HCT116 (cell line): Measurements from ENCODE around the gene PPIP5K2. TPM values are rescaled to one million over a fixed set of nuclear protein-coding genes. Genes with fewer than 3 reads are reported as not detected.

Experiments
- ATAC-seq: fragments of 200-7000 bp; cut with Tn5 transposase; 2 replicates; pipeline ENCODE4 v1.9.1; 2020; ENCODE audit warnings: mild to moderate bottlenecking, moderate library complexity
- BruUV-seq: library from RNA; stranded (reverse); fragments of 400-500 nt; replicated peaks from 2 replicates; lab custom pipeline; 2021; lab: Mats Ljungman, UMichigan
- CTCF ChIA-PET: fragments of 300-600 bp; sonication (Branson Sonifier 250); formaldehyde crosslinking; loops from one replicate; lab custom pipeline; 2021; ENCODE audit warnings: antibody characterized with exemption; lab: Charles Lee
- POLR2A ChIA-PET: fragments of 300-600, 350-600 bp; sonication (Branson Sonifier 250); formaldehyde crosslinking; loops from one replicate; lab custom pipeline; 2021; ENCODE audit warnings: antibody characterized with exemption; lab: Charles Lee
- RAD21 ChIA-PET, 2 experiments: fragments of 300-600 bp; sonication (Branson Sonifier 250); formaldehyde crosslinking; loops; one replicate each; lab custom pipeline; 2023; ENCODE audit warnings: low total read pairs in 2 of 2; ENCODE audit not compliant: uncharacterized antibody in 2 of 2, unreplicated experiment in 2 of 2, low non-redundant PET in 1 of 2; lab: Charles Lee
- DNase-seq: peaks from one replicate; pipeline ENCODE4 v3.0.0-alpha.2; 2010; ENCODE audit warnings: low read depth, low spot score
- H2AFZ ChIP-seq: fragments of 200-600 bp; shearing (Covaris generic), sonication (generic); 2 replicates; pipeline ENCODE4 v1.6.1; 2017; ENCODE audit warnings: low read depth, mixed run types, mixed read lengths, antibody characterized with exemption, low read length; ENCODE audit not compliant: poor library complexity, severe bottlenecking
- H3K27ac ChIP-seq: 2 replicates; pipeline ENCODE4 v1.5.1; 2012; ENCODE audit warnings: low read depth, low read length
- H3K27me3 ChIP-seq: fragments of 200-600 bp; sonication (generic); 2 replicates; pipeline ENCODE4 v1.6.1; 2016; ENCODE audit warnings: mixed run types, low read length, mixed read lengths; ENCODE audit not compliant: insufficient read depth
- H3K36me3 ChIP-seq, 2 experiments: fragments of 200-500 bp in 1 of 2; fragments of 200-600 bp in 1 of 2; sonication (Bioruptor generic) in 1 of 2; sonication (generic) in 1 of 2; 2 replicates each; pipeline versions ENCODE4 v1.5.1 to v1.6.1; 2014 to 2016; ENCODE audit warnings: low read length in 2 of 2, inconsistent platforms in 1 of 2, mixed read lengths in 1 of 2, mixed run types in 1 of 2; ENCODE audit not compliant: insufficient read depth in 2 of 2, control insufficient read depth in 1 of 2
- H3K4me1 ChIP-seq, 2 experiments: fragments of 200-600 bp in 1 of 2; sonication (generic) in 1 of 2; 2 replicates each; pipeline versions ENCODE4 v1.5.1 to v1.6.1; 2012 to 2017; ENCODE audit warnings: low read length in 2 of 2, inconsistent platforms in 1 of 2, mild to moderate bottlenecking in 1 of 2, mixed read lengths in 1 of 2, mixed run types in 1 of 2, moderate library complexity in 1 of 2; ENCODE audit not compliant: insufficient read depth in 2 of 2, control insufficient read depth in 1 of 2
- H3K4me2 ChIP-seq: fragments of 200-600 bp; sonication (generic); 2 replicates; pipeline ENCODE4 v1.6.1; 2017; ENCODE audit warnings: mixed run types, low read length, mixed read lengths
- H3K4me3 ChIP-seq, 2 experiments: fragments of 200-600 bp in 1 of 2; sonication (generic) in 1 of 2; replicated peaks in 1 of 2; 2 replicates each; pipeline ENCODE4 v1.5.1; 2011 to 2016; ENCODE audit warnings: low read length in 2 of 2, control low read depth in 1 of 2, low read depth in 1 of 2, mild to moderate bottlenecking in 1 of 2, mixed read lengths in 1 of 2, mixed run types in 1 of 2
- H3K79me2 ChIP-seq: fragments of 200-600 bp; sonication (generic); 2 replicates; pipeline ENCODE4 v1.6.1; 2017; ENCODE audit warnings: mild to moderate bottlenecking, mixed run types, low read length, moderate library complexity, mixed read lengths; ENCODE audit not compliant: insufficient read depth
- H3K9ac ChIP-seq: fragments of 200-600 bp; sonication (generic); 2 replicates; pipeline ENCODE4 v1.6.1; 2016; ENCODE audit warnings: low read length, mixed read lengths
- H3K9me2 ChIP-seq: fragments of 200-600 bp; sonication (generic), shearing (Covaris generic); 2 replicates; pipeline ENCODE4 v1.6.1; 2017; ENCODE audit warnings: mixed run types, mild to moderate bottlenecking, moderate library complexity; ENCODE audit not compliant: insufficient read depth
- H3K9me3 ChIP-seq, 2 experiments: fragments of 200-500 bp in 1 of 2; fragments of 200-600 bp in 1 of 2; sonication (Bioruptor generic) in 1 of 2; sonication (generic) in 1 of 2; 2 replicates each; pipeline ENCODE4 v1.6.1; 2014 to 2017; ENCODE audit warnings: low read length in 2 of 2, mixed read lengths in 2 of 2, inconsistent platforms in 1 of 2, low read depth in 1 of 2, mild to moderate bottlenecking in 1 of 2, mixed run types in 1 of 2, moderate library complexity in 1 of 2; ENCODE audit not compliant: control insufficient read depth in 1 of 2, insufficient read depth in 1 of 2
- H4K20me1 ChIP-seq: fragments of 200-600 bp; sonication (generic), shearing (Covaris generic); 2 replicates; pipeline ENCODE4 v1.6.1; 2017; ENCODE audit warnings: mixed run types, mild to moderate bottlenecking, moderate library complexity; ENCODE audit not compliant: insufficient read depth
- CEBPB ChIP-seq: IDR thresholded peaks from 2 replicates; pipeline ENCODE4 v1.6.1; 2012; ENCODE audit warnings: low read depth
- EGR1 ChIP-seq: IDR thresholded peaks from 2 replicates; pipeline ENCODE4 v1.6.1; 2012; ENCODE audit warnings: low read depth
- ELF1 ChIP-seq: IDR thresholded peaks from 2 replicates; pipeline ENCODE4 v1.6.1; 2012; ENCODE audit warnings: low read depth, borderline replicate concordance
- EZH2phosphoT487 ChIP-seq: fragments of 200-600 bp; IDR thresholded peaks from 2 replicates; pipeline ENCODE4 v1.6.1; 2018; ENCODE audit warnings: antibody characterized with exemption, borderline replicate concordance
- JUND ChIP-seq: IDR thresholded peaks from 2 replicates; pipeline ENCODE4 v1.6.1; 2012
- POLR2AphosphoS5 ChIP-seq: IDR thresholded peaks from 2 replicates; pipeline ENCODE4 v1.6.1; 2011; ENCODE audit warnings: mild to moderate bottlenecking, low read depth, low read length, moderate library complexity
- SIN3A ChIP-seq: IDR thresholded peaks from 2 replicates; pipeline ENCODE4 v1.6.1; 2012; ENCODE audit warnings: low read depth
- ZFX ChIP-seq: fragments of 450-650 bp; IDR thresholded peaks from 2 replicates; pipeline ENCODE4 v1.6.1; 2017
- intact Hi-C: fragments of 100-400 bp; cut with micrococcal nuclease; formaldehyde crosslinking; loops from 2 replicates; pipeline ENCODE4 v1.10.0; 2022
- total RNA-seq: library from RNA; stranded (reverse); gene quantifications from one replicate; pipeline ENCODE4 v1.2.1, GENCODE V29; 2021; ENCODE audit not compliant: unreplicated experiment

Gene PPIP5K2
- total RNA-seq, 1 experiment from 2014 or later, result 45.8 TPM

DNA sequence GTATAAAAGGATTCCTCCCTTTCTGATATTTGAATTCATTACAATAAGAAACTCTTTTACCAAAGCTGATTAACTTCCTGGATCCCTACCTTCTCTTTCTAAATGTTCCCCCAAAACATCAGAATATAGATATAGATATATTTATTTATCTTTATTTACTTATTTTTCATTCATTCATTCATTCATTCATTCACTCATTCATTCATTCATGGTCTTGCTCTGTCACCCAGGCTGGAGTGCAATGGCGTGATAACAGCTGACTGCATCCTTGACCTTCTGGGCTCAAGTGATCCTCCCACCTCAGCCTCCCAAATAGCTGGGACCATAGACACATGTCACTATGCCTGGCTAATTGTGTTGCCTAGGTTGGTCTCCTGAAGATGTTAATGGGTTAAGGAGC is 30.8 kb upstream of the PPIP5K2 start:
- H3K27me3 ChIP-seq, result no peaks in the 10 kb centered on the region
- POLR2A ChIA-PET, result no interaction called here
- no peak overlapping the region for H3K4me2 ChIP-seq
- no peak overlapping the region for H3K27ac ChIP-seq
- intact Hi-C loops, result no loop called here
- H3K9me2 ChIP-seq, result no peaks in the 10 kb centered on the region
- no peak for TF ChIP-seq ZFX
- TF ChIP-seq ELF1, result no peak
- TF ChIP-seq EZH2phosphoT487, result no peak
- TF ChIP-seq SIN3A, result no peak
- no peak for TF ChIP-seq EGR1
- no peak for TF ChIP-seq CEBPB
- DNase-seq (no peak), ATAC-seq (no peak)
- CTCF ChIA-PET, result no interaction called here
- no peaks in the 10 kb centered on the region for H3K9me3 ChIP-seq
- BruUV-seq, result no TSS peak
- RAD21 ChIA-PET, result no interaction called here
- no peaks in the 10 kb centered on the region for H3K79me2 ChIP-seq
- no peak overlapping the region for H3K9ac ChIP-seq
- H3K4me3 ChIP-seq, result no peak overlapping the region
- H3K36me3 ChIP-seq, result peaks cover 0 to 3% of the 10 kb centered on the region in 2 experiments; a peak in 2 of 4 replicates
- no peak overlapping the region for H2AFZ ChIP-seq
- H4K20me1 ChIP-seq, result no peaks in the 10 kb centered on the region
- H3K4me1 ChIP-seq, result no peaks in the 10 kb centered on the region

DNA sequence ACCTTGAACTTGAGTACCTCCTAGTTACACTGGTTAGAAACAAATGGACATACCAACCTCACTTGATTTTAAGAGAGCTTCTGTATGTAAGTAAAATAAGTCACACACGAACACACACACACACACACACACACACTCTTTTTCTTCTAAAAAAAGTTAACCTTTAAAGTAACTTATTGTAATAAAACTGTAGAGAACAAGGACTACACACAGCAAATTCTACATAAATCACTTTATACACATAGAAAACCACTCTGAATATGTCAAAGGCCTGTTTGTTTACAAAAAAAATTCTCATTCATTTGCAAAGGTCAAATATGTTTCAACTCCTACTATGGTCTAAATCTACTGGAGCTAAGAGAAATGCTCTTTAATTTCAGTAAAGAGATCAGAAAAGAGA is 29.3 kb upstream of the PPIP5K2 start:
- Histone ChIP-seq H3K4me3 (no peak overlapping the region), H3K9ac (no peak overlapping the region), H2AFZ (no peak overlapping the region), H3K9me2 (no peaks in the 10 kb centered on the region), H3K27ac (no peak overlapping the region), H3K27me3 (no peaks in the 10 kb centered on the region), H3K4me1 (no peaks in the 10 kb centered on the region), H3K36me3 (peaks cover 0 to 3% of the 10 kb centered on the region in 2 experiments; a peak in 2 of 4 replicates), H4K20me1 (no peaks in the 10 kb centered on the region), H3K4me2 (no peak overlapping the region), H3K79me2 (no peaks in the 10 kb centered on the region), H3K9me3 (no peaks in the 10 kb centered on the region)
- intact Hi-C loops, result no loop called here
- ChIA-PET CTCF (no interaction called here), RAD21 (no interaction called here), POLR2A (no interaction called here)
- ATAC-seq (no peak), DNase-seq (no peak)
- TF ChIP-seq JUND (no peak), POLR2AphosphoS5 (no peak)
- no TSS peak for BruUV-seq
